SK-N-SH (cell line): Measurements from ENCODE around the gene CIAO3. TPM values are rescaled to one million over a fixed set of nuclear protein-coding genes. Genes with fewer than 3 reads are reported as not detected.
A peak's percentile ranks its signal among the peaks of the same experiment; 100 is the strongest.

Source experiments
- CTCF ChIA-PET: fragments of 300-600, 350-600 bp; formaldehyde crosslinking; extraction: SDS; loops from one replicate; lab custom pipeline; 2021; lab: Yijun Ruan, JAX
- POLR2A ChIA-PET: fragments of 350-600 bp; sonication (Branson Sonifier 250); formaldehyde crosslinking; extraction: SDS; loops from one replicate; lab custom pipeline; 2020; ENCODE audit warnings: antibody characterized with exemption, inconsistent platforms; lab: Yijun Ruan, JAX
- DNase-seq: peaks from one replicate; pipeline ENCODE4 v3.0.0; 2012
- H2AFZ ChIP-seq: fragments of 200-600 bp; sonication (generic); 2 replicates; pipeline ENCODE4 v1.8.1; 2016; ENCODE audit warnings: antibody characterized with exemption, mild to moderate bottlenecking, low read depth
- H3F3A ChIP-seq: fragments of 200-600 bp; sonication (generic); replicated peaks from 2 replicates; pipeline ENCODE3; 2016; ENCODE audit warnings: antibody characterized with exemption, mild to moderate bottlenecking; ENCODE audit not compliant: insufficient read depth
- H3K27ac ChIP-seq, 2 experiments: fragments of 200-500 bp in 1 of 2; fragments of 200-600 bp in 1 of 2; sonication (Bioruptor generic) in 1 of 2; sonication (generic), shearing (Covaris generic) in 1 of 2; 2 replicates each; pipeline versions ENCODE4 v1.5.1 to v1.6.1; 2014 to 2016; ENCODE audit warnings: low read depth in 2 of 2, inconsistent platforms in 1 of 2, low read length in 1 of 2, mild to moderate bottlenecking in 1 of 2, mixed read lengths in 1 of 2
- H3K27me3 ChIP-seq: fragments of 200-600 bp; sonication (generic), shearing (Covaris generic); 2 replicates; pipeline ENCODE4 v1.6.1; 2016; ENCODE audit warnings: mixed run types; ENCODE audit not compliant: insufficient read depth
- H3K36me3 ChIP-seq, 2 experiments: fragments of 200-500 bp in 1 of 2; fragments of 200-600 bp in 1 of 2; sonication (Bioruptor generic) in 1 of 2; sonication (generic) in 1 of 2; replicated peaks in 1 of 2; 2 replicates each; pipeline versions ENCODE3 to v1.5.1; 2014 to 2016; ENCODE audit warnings: low read length in 1 of 2, mild to moderate bottlenecking in 1 of 2; ENCODE audit not compliant: insufficient read depth in 2 of 2, control insufficient read depth in 1 of 2
- H3K4me1 ChIP-seq, 2 experiments: fragments of 200-500 bp in 1 of 2; fragments of 200-600 bp in 1 of 2; sonication (Bioruptor generic) in 1 of 2; sonication (generic), shearing (Covaris generic) in 1 of 2; 2 replicates each; pipeline versions ENCODE4 v1.5.1 to v1.6.1; 2014 to 2016; ENCODE audit warnings: low read depth in 1 of 2, low read length in 1 of 2, mixed run types in 1 of 2; ENCODE audit not compliant: insufficient read depth in 2 of 2, control insufficient read depth in 1 of 2
- H3K4me2 ChIP-seq: fragments of 200-600 bp; sonication (generic), shearing (Covaris generic); 2 replicates; pipeline ENCODE4 v1.6.1; 2017; ENCODE audit warnings: mixed run types
- H3K4me3 ChIP-seq, 2 experiments: fragments of 200-500 bp in 1 of 2; fragments of 200-600 bp in 1 of 2; sonication (Bioruptor generic) in 1 of 2; sonication (generic), shearing (Covaris generic) in 1 of 2; 2 replicates each; pipeline versions ENCODE4 v1.5.1 to v1.8.1; 2014 to 2016; ENCODE audit warnings: low read depth in 2 of 2, inconsistent platforms in 1 of 2, low read length in 1 of 2, mild to moderate bottlenecking in 1 of 2, mixed read lengths in 1 of 2, moderate library complexity in 1 of 2
- H3K79me2 ChIP-seq: fragments of 200-600 bp; sonication (generic); 2 replicates; pipeline ENCODE4 v1.8.1; 2017; ENCODE audit warnings: mild to moderate bottlenecking; ENCODE audit not compliant: insufficient read depth
- H3K9ac ChIP-seq: fragments of 200-600 bp; sonication (generic); 2 replicates; pipeline ENCODE4 v1.6.1; 2017; ENCODE audit warnings: mixed run types
- H3K9me2 ChIP-seq: fragments of 200-600 bp; sonication (generic); 2 replicates; pipeline ENCODE4 v1.6.1; 2017; ENCODE audit warnings: mixed run types
- H3K9me3 ChIP-seq: fragments of 200-600 bp; sonication (generic); 2 replicates; pipeline ENCODE4 v1.6.1; 2017; ENCODE audit warnings: mixed run types, mild to moderate bottlenecking, moderate library complexity
- H4K20me1 ChIP-seq: fragments of 200-600 bp; sonication (generic); 2 replicates; pipeline ENCODE4 v1.6.1; 2017; ENCODE audit warnings: mild to moderate bottlenecking, mixed run types; ENCODE audit not compliant: insufficient read depth
- CTCF ChIP-seq: fragments of 200-600 bp; sonication (generic); IDR thresholded peaks from 2 replicates; pipeline ENCODE4 v1.6.1; 2017; ENCODE audit warnings: antibody characterized with exemption, mild to moderate bottlenecking, moderate library complexity
- EP300 ChIP-seq, 2 experiments: IDR thresholded peaks; 2 replicates each; pipeline versions ENCODE4 v1.4.0 to v1.6.1; 2012; ENCODE audit warnings: borderline replicate concordance in 1 of 2, low read depth in 1 of 2, low read length in 1 of 2
- FOSL2 ChIP-seq: IDR thresholded peaks from 2 replicates; pipeline ENCODE4 v1.4.0; 2012; ENCODE audit warnings: low read depth, mild to moderate bottlenecking, moderate library complexity, borderline replicate concordance
- GATA2 ChIP-seq: sonication (generic); formaldehyde crosslinking; IDR thresholded peaks from 2 replicates; pipeline ENCODE4 v1.5.0; 2020; ENCODE audit warnings: mild to moderate bottlenecking, missing genetic modification reagents
- RAD21 ChIP-seq: IDR thresholded peaks from 2 replicates; pipeline ENCODE4 v1.6.1; 2012; ENCODE audit warnings: mild to moderate bottlenecking, low read length
- RCOR1 ChIP-seq: fragments of 150-350 bp; IDR thresholded peaks from 2 replicates; pipeline ENCODE4 v1.6.1; 2017; ENCODE audit warnings: antibody characterized with exemption, low read length
- RFX5 ChIP-seq: IDR thresholded peaks from 2 replicates; pipeline ENCODE4 v1.6.1; 2012; ENCODE audit warnings: mild to moderate bottlenecking, improper control_type of control experiment, low read length
- RXRA ChIP-seq: IDR thresholded peaks from 2 replicates; pipeline ENCODE4 v1.4.0; 2012; ENCODE audit warnings: low read depth, mild to moderate bottlenecking, borderline replicate concordance
- SMC3 ChIP-seq: IDR thresholded peaks from 2 replicates; pipeline ENCODE4 v1.6.1; 2012; ENCODE audit warnings: low read depth, low read length, improper control_type of control experiment
- TAF1 ChIP-seq: IDR thresholded peaks from 2 replicates; pipeline ENCODE4 v1.6.1; 2012; ENCODE audit warnings: low read depth, mild to moderate bottlenecking, low read length, moderate library complexity, borderline replicate concordance
- TCF12 ChIP-seq: IDR thresholded peaks from 2 replicates; pipeline ENCODE4 v1.4.0; 2012
- ZBTB33 ChIP-seq: IDR thresholded peaks from 2 replicates; pipeline ENCODE4 v1.4.0; 2012; ENCODE audit warnings: low read depth, borderline replicate concordance
- WGBS: methylation state at CpG from one replicate; pipeline ENCODE4 v1.1.6; 2017; ENCODE audit warnings: low lambda C conversion rate; 5-methylcytosine and 5-hydroxymethylcytosine counted together
- polyA plus RNA-seq, 3 experiments: library from polyadenylated mRNA; depleted of rRNA; stranded (reverse); fragments of >200 nt; gene quantifications; 2 replicates each; pipeline ENCODE4 v1.2.3, GENCODE V29; 2012
- TF ChIP-seq, protein P1 (sequence below): IDR thresholded peaks from 2 replicates; pipeline ENCODE4 v1.6.1; 2012; ENCODE audit warnings: mild to moderate bottlenecking, low read depth, low read length, moderate library complexity
- TF ChIP-seq, protein P2 (sequence below): fragments of 150-350 bp; IDR thresholded peaks from 2 replicates; pipeline ENCODE4 v1.6.1; 2016; ENCODE audit warnings: mild to moderate bottlenecking, low read depth, low read length

CIAO3 gene
- polyA plus RNA-seq, 1 of the 3 experiments (the other 2 are of a cell fraction), result 14.4 TPM

GRCh38 chr16:708959-709358, 31.8 kb downstream of the CIAO3 start:
- 58% methylated on average over 2 of the region's 4 CpGs for WGBS
- DNase-seq, result no peak
- H3K27me3 ChIP-seq, result no peaks in the 10 kb centered on the region
- no peak overlapping the region for H3K4me3 ChIP-seq
- no peaks in the 10 kb centered on the region for H3K36me3 ChIP-seq
- no peak overlapping the region for H3K9ac ChIP-seq
- POLR2A ChIA-PET, result interaction anchor here (1.2 to 2.8 kb wide), 4 partner anchors 11 to 79 kb away, joined by 4 to 19 read pairs (median 4); partner anchors contain the start of genes ANTKMT, CHTF18 and RPUSD1
- peaks cover 12% of the 10 kb centered on the region for H3K79me2 ChIP-seq
- no peaks in the 10 kb centered on the region for H3K9me2 ChIP-seq
- H2AFZ ChIP-seq, result no peak overlapping the region
- peaks cover 21 to 40% of the 10 kb centered on the region in 2 experiments; a peak in 2 of 4 replicates for H3K4me1 ChIP-seq
- no peaks in the 10 kb centered on the region for H3K9me3 ChIP-seq
- no peak for TF ChIP-seq RCOR1
- TF ChIP-seq, all 33 proteins: peak for 0
- Histone ChIP-seq H3K4me2 (peak overlapping the region; percentile 95; the same call in 1 of the 2 replicates), H3K27ac (peak overlapping the region in 1 of 2 experiments; percentile 84; a peak in 2 of 4 replicates), H4K20me1 (peaks cover 9% of the 10 kb centered on the region), H3F3A (peaks cover 30% of the 10 kb centered on the region)
- CTCF ChIA-PET, result interaction anchor here (2.4 to 22.4 kb wide), 4 partner anchors 19 to 76 kb away, joined by 14 to 358 read pairs (median 41); partner anchors contain the start of genes ANTKMT, CCDC78, CIAO3 and HAGHL

- Histone ChIP-seq H2AFZ (no peak overlapping the region), H3K4me2 (no peak overlapping the region), H4K20me1 (peaks cover 18% of the 10 kb centered on the region), H3K9me2 (no peaks in the 10 kb centered on the region), H3K27me3 (no peaks in the 10 kb centered on the region), H3K79me2 (peaks cover 22% of the 10 kb centered on the region), H3K27ac (no peak overlapping the region), H3F3A (peaks cover 27% of the 10 kb centered on the region), H3K9me3 (no peaks in the 10 kb centered on the region), H3K4me1 (peaks cover 23 to 44% of the 10 kb centered on the region in 2 experiments; a peak in 2 of 4 replicates), H3K36me3 (no peaks in the 10 kb centered on the region), H3K9ac (no peak overlapping the region), H3K4me3 (no peak overlapping the region)
- CTCF ChIA-PET, result interaction anchor here (1.6 to 22.4 kb wide), 5 partner anchors 8 to 347 kb away, joined by 4 to 358 read pairs (median 29); partner anchors contain the start of genes ANTKMT, CCDC78, CIAO3 and HAGHL
- no peak for DNase-seq
- TF ChIP-seq, protein P1, sequence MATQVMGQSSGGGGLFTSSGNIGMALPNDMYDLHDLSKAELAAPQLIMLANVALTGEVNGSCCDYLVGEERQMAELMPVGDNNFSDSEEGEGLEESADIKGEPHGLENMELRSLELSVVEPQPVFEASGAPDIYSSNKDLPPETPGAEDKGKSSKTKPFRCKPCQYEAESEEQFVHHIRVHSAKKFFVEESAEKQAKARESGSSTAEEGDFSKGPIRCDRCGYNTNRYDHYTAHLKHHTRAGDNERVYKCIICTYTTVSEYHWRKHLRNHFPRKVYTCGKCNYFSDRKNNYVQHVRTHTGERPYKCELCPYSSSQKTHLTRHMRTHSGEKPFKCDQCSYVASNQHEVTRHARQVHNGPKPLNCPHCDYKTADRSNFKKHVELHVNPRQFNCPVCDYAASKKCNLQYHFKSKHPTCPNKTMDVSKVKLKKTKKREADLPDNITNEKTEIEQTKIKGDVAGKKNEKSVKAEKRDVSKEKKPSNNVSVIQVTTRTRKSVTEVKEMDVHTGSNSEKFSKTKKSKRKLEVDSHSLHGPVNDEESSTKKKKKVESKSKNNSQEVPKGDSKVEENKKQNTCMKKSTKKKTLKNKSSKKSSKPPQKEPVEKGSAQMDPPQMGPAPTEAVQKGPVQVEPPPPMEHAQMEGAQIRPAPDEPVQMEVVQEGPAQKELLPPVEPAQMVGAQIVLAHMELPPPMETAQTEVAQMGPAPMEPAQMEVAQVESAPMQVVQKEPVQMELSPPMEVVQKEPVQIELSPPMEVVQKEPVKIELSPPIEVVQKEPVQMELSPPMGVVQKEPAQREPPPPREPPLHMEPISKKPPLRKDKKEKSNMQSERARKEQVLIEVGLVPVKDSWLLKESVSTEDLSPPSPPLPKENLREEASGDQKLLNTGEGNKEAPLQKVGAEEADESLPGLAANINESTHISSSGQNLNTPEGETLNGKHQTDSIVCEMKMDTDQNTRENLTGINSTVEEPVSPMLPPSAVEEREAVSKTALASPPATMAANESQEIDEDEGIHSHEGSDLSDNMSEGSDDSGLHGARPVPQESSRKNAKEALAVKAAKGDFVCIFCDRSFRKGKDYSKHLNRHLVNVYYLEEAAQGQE, result no peak
- no peak for TF ChIP-seq RAD21
- TF ChIP-seq CTCF, result no peak
- no peak for TF ChIP-seq FOSL2
- no peak for TF ChIP-seq EP300 (IDR thresholded peaks at IDR 0.05; ENCODE audit: borderline replicate concordance in 1 of 2, low read depth in 1 of 2, low read length in 1 of 2)
- no peak for TF ChIP-seq RFX5
- TF ChIP-seq RXRA, result no peak
- TF ChIP-seq TCF12, result no peak
- TF ChIP-seq ZBTB33, result no peak
- TF ChIP-seq TAF1, result no peak
- TF ChIP-seq, protein P2, sequence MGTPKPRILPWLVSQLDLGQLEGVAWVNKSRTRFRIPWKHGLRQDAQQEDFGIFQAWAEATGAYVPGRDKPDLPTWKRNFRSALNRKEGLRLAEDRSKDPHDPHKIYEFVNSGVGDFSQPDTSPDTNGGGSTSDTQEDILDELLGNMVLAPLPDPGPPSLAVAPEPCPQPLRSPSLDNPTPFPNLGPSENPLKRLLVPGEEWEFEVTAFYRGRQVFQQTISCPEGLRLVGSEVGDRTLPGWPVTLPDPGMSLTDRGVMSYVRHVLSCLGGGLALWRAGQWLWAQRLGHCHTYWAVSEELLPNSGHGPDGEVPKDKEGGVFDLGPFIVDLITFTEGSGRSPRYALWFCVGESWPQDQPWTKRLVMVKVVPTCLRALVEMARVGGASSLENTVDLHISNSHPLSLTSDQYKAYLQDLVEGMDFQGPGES, result no peak
- TF ChIP-seq GATA2, result no peak
- no peak for TF ChIP-seq SMC3
- WGBS, result 85% methylated on average over 3 of the region's 3 CpGs
- POLR2A ChIA-PET, result interaction anchor here (0.5 to 2.8 kb wide), 3 partner anchors 12 to 285 kb away, joined by 3 to 19 read pairs (median 4); partner anchors contain the start of genes ANTKMT, CHTF18 and RPUSD1
These were observed 32.8 kb downstream of the CIAO3 start for GRCh38 chr16:708019-708418.
